Measurements from ENCODE around the gene FLCN.

The FLCN gene

GRCh38 chr17:17253406-17253805, 16.4 kb upstream of the FLCN start:
- Histone ChIP-seq H3K4me3 (ENCODE audit: insufficient read length, low read depth) (no peak overlapping the region), H3K36me3 (ENCODE audit: insufficient read depth, insufficient read length, low read length) (peaks cover 61% of the 10 kb centered on the region), H3K9ac (ENCODE audit: insufficient read length, low read depth) (no peak overlapping the region), H3K4me1 (ENCODE audit: insufficient read depth, insufficient read length) (no peaks in the 10 kb centered on the region), H3K27me3 (ENCODE audit: insufficient read depth, insufficient read length) (no peaks in the 10 kb centered on the region), H3K9me3 (ENCODE audit: insufficient read depth, low read length) (no peaks in the 10 kb centered on the region)
- TF ChIP-seq SUZ12 (IDR thresholded peaks at IDR 0.05; ENCODE audit: extremely low read depth, insufficient read depth, insufficient read length) (no peak), ZNF274 (IDR thresholded peaks at IDR 0.05; ENCODE audit: low read depth, low read length) (no peak), YY1 (IDR thresholded peaks at IDR 0.05; ENCODE audit: insufficient read depth, insufficient read length) (no peak)
- no peak for DNase-seq (ENCODE audit: low read depth, low spot score)

GRCh38 chr17:17252149-17252661, 15.2 kb upstream of the FLCN start:
- Histone ChIP-seq H3K9ac (ENCODE audit: insufficient read length, low read depth) (no peak overlapping the region), H3K27me3 (ENCODE audit: insufficient read depth, insufficient read length) (no peaks in the 10 kb centered on the region), H3K9me3 (ENCODE audit: insufficient read depth, low read length) (no peaks in the 10 kb centered on the region), H3K4me3 (ENCODE audit: insufficient read length, low read depth) (no peak overlapping the region), H3K4me1 (ENCODE audit: insufficient read depth, insufficient read length) (no peaks in the 10 kb centered on the region), H3K36me3 (ENCODE audit: insufficient read depth, insufficient read length, low read length) (peaks cover 64% of the 10 kb centered on the region)
- DNase-seq (ENCODE audit: low read depth, low spot score): no peak
- no peak for TF ChIP-seq ZNF274 (IDR thresholded peaks at IDR 0.05; ENCODE audit: low read depth, low read length)
- TF ChIP-seq YY1 (IDR thresholded peaks at IDR 0.05; ENCODE audit: insufficient read depth, insufficient read length): no peak
- no peak for TF ChIP-seq SUZ12 (IDR thresholded peaks at IDR 0.05; ENCODE audit: extremely low read depth, insufficient read depth, insufficient read length)

- DNase-seq (ENCODE audit: low read depth, low spot score): no peak
- Histone ChIP-seq H3K4me3 (ENCODE audit: insufficient read length, low read depth) (no peak overlapping the region), H3K9me3 (ENCODE audit: insufficient read depth, low read length) (no peaks in the 10 kb centered on the region), H3K4me1 (ENCODE audit: insufficient read depth, insufficient read length) (no peaks in the 10 kb centered on the region), H3K27me3 (ENCODE audit: insufficient read depth, insufficient read length) (no peaks in the 10 kb centered on the region), H3K9ac (ENCODE audit: insufficient read length, low read depth) (no peak overlapping the region), H3K36me3 (ENCODE audit: insufficient read depth, insufficient read length, low read length) (peaks cover 55% of the 10 kb centered on the region)
- TF ChIP-seq SUZ12 (IDR thresholded peaks at IDR 0.05; ENCODE audit: extremely low read depth, insufficient read depth, insufficient read length) (no peak), YY1 (IDR thresholded peaks at IDR 0.05; ENCODE audit: insufficient read depth, insufficient read length) (no peak), ZNF274 (IDR thresholded peaks at IDR 0.05; ENCODE audit: low read depth, low read length) (no peak)
Measured at GRCh38 chr17:17246879-17247278, 9.9 kb upstream of the FLCN start.

GRCh38 chr17:17243163-17243562, 6.2 kb upstream of the FLCN start:
- H3K27me3 ChIP-seq (ENCODE audit: insufficient read depth, insufficient read length): no peaks in the 10 kb centered on the region
- H3K4me3 ChIP-seq (ENCODE audit: insufficient read length, low read depth): no peak overlapping the region
- no peak for DNase-seq (ENCODE audit: low read depth, low spot score)
- no peak overlapping the region for H3K9ac ChIP-seq (ENCODE audit: insufficient read length, low read depth)
- H3K36me3 ChIP-seq (ENCODE audit: insufficient read depth, insufficient read length, low read length): peaks cover 35% of the 10 kb centered on the region
- no peaks in the 10 kb centered on the region for H3K9me3 ChIP-seq (ENCODE audit: insufficient read depth, low read length)
- H3K4me1 ChIP-seq (ENCODE audit: insufficient read depth, insufficient read length): no peaks in the 10 kb centered on the region
- TF ChIP-seq YY1 (IDR thresholded peaks at IDR 0.05; ENCODE audit: insufficient read depth, insufficient read length) (no peak), SUZ12 (IDR thresholded peaks at IDR 0.05; ENCODE audit: extremely low read depth, insufficient read depth, insufficient read length) (no peak), ZNF274 (IDR thresholded peaks at IDR 0.05; ENCODE audit: low read depth, low read length) (no peak)

- DNase-seq (ENCODE audit: low read depth, low spot score): no peak
- H3K4me1 ChIP-seq (ENCODE audit: insufficient read depth, insufficient read length): no peaks in the 10 kb centered on the region
- no peaks in the 10 kb centered on the region for H3K27me3 ChIP-seq (ENCODE audit: insufficient read depth, insufficient read length)
- peaks cover 27% of the 10 kb centered on the region for H3K36me3 ChIP-seq (ENCODE audit: insufficient read depth, insufficient read length, low read length)
- H3K9ac ChIP-seq (ENCODE audit: insufficient read length, low read depth): no peak overlapping the region
- TF ChIP-seq YY1 (IDR thresholded peaks at IDR 0.05; ENCODE audit: insufficient read depth, insufficient read length) (no peak), ZNF274 (IDR thresholded peaks at IDR 0.05; ENCODE audit: low read depth, low read length) (no peak), SUZ12 (IDR thresholded peaks at IDR 0.05; ENCODE audit: extremely low read depth, insufficient read depth, insufficient read length) (no peak)
- H3K9me3 ChIP-seq (ENCODE audit: insufficient read depth, low read length): no peaks in the 10 kb centered on the region
- H3K4me3 ChIP-seq (ENCODE audit: insufficient read length, low read depth): no peak overlapping the region
Measured at GRCh38 chr17:17242246-17242645, 5.3 kb upstream of the FLCN start.

GRCh38 chr17:17241656-17242055, 4.7 kb upstream of the FLCN start:
- Histone ChIP-seq H3K27me3 (ENCODE audit: insufficient read depth, insufficient read length) (no peaks in the 10 kb centered on the region), H3K9me3 (ENCODE audit: insufficient read depth, low read length) (no peaks in the 10 kb centered on the region), H3K4me1 (ENCODE audit: insufficient read depth, insufficient read length) (no peaks in the 10 kb centered on the region), H3K36me3 (ENCODE audit: insufficient read depth, insufficient read length, low read length) (peaks cover 21% of the 10 kb centered on the region), H3K9ac (ENCODE audit: insufficient read length, low read depth) (no peak overlapping the region), H3K4me3 (ENCODE audit: insufficient read length, low read depth) (no peak overlapping the region)
- DNase-seq (ENCODE audit: low read depth, low spot score): no peak
- TF ChIP-seq SUZ12 (IDR thresholded peaks at IDR 0.05; ENCODE audit: extremely low read depth, insufficient read depth, insufficient read length) (no peak), ZNF274 (IDR thresholded peaks at IDR 0.05; ENCODE audit: low read depth, low read length) (no peak), YY1 (IDR thresholded peaks at IDR 0.05; ENCODE audit: insufficient read depth, insufficient read length) (no peak)

- no peak overlapping the region for H3K9ac ChIP-seq (ENCODE audit: insufficient read length, low read depth)
- no peak for DNase-seq (ENCODE audit: low read depth, low spot score)
- no peaks in the 10 kb centered on the region for H3K4me1 ChIP-seq (ENCODE audit: insufficient read depth, insufficient read length)
- no peak for TF ChIP-seq SUZ12 (IDR thresholded peaks at IDR 0.05; ENCODE audit: extremely low read depth, insufficient read depth, insufficient read length)
- no peak for TF ChIP-seq YY1 (IDR thresholded peaks at IDR 0.05; ENCODE audit: insufficient read depth, insufficient read length)
- no peak for TF ChIP-seq ZNF274 (IDR thresholded peaks at IDR 0.05; ENCODE audit: low read depth, low read length)
- H3K27me3 ChIP-seq (ENCODE audit: insufficient read depth, insufficient read length): no peaks in the 10 kb centered on the region
- no peak overlapping the region for H3K4me3 ChIP-seq (ENCODE audit: insufficient read length, low read depth)
- peaks cover 9% of the 10 kb centered on the region for H3K36me3 ChIP-seq (ENCODE audit: insufficient read depth, insufficient read length, low read length)
- H3K9me3 ChIP-seq (ENCODE audit: insufficient read depth, low read length): no peaks in the 10 kb centered on the region
Measured at GRCh38 chr17:17239832-17240231, 2.9 kb upstream of the FLCN start.
